GM18498 (cell line): ENCODE results near the gene VPS36.
"Not testable (repeated sequence)": the region's sequence is repeated elsewhere in the genome, so short reads cannot be mapped to it uniquely, and the experiment has no call there.

Source experiments
- ATAC-seq: cut with Tn5 transposase; IDR thresholded peaks from one replicate; pipeline ENCODE4 v1.9.1; 2021; ENCODE audit warnings: mild to moderate bottlenecking, moderate library complexity; ENCODE audit not compliant: unreplicated experiment

The VPS36 gene

GRCh38 chr13:52383366-52383765 is 67.1 kb downstream of the VPS36 start:
- no peak for ATAC-seq

GRCh38 chr13:52378312-52378711 is 72.1 kb downstream of the VPS36 start:
- no peak for ATAC-seq

DNA sequence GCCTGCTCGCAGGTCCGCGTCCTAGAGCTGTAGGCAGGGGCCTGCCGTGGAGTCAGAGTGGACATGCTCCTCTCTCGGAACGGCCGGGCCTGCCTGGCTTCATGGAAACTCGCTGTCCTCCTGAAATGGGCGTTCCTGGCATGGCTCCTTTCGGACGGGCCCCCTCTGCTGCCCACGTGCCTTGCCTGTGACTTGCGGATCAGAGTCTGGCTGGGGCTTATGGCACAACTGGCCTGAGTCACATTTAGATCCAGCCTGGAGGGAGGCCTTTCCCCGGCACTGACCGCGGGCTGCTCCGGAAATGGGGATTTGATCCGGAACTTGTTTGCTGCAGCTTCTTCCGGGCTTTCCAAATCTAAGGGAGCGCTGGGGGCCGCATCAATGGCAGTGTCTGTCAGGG is 72.5 kb downstream of the VPS36 start:
- ATAC-seq: no peak

DNA sequence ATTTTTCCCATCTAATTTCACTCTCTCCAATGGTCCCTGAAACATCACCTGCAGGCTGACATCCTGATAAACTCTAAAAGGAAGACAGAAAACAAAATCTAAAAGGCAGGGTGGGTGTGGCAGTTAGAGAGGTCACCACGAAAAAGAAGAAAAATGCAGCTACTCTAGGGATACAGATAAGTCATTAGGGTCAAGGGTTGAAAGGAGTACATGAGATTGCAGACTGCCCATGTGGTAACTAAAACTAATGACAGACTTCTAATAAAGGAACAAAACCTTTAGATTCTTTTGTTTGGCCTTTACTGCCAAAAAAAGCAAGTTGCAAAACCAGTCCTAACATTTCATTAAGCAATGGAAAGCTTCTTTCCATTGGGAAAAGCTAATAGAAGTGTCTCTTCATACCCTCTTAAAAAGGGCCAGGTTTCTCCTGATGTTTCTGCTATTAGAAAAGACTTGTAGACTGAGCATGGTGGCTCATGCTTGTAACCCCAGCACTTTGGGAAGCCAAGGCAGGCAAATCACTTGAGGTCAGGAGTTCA is 75.5 kb downstream of the VPS36 start:
- no peak for ATAC-seq

DNA sequence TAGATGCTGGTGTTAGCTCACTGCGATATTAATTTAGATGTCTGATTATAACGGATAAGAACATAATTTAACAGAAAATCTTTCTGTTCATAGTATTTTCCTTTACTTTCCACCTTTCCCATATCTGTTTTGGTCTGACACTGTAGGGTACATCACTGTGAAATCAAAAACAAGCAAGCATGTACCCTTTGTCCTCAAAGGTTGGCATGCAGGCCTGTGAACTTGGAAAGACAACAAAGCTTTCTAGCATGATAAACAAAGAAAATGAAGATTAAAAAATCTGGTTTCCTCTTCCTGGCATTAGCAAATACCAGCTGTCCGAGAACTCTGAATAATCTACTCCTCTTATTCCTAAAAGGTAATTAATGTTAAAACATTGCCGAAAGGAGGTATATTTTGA is 76.0 kb downstream of the VPS36 start:
- ATAC-seq: no peak

DNA sequence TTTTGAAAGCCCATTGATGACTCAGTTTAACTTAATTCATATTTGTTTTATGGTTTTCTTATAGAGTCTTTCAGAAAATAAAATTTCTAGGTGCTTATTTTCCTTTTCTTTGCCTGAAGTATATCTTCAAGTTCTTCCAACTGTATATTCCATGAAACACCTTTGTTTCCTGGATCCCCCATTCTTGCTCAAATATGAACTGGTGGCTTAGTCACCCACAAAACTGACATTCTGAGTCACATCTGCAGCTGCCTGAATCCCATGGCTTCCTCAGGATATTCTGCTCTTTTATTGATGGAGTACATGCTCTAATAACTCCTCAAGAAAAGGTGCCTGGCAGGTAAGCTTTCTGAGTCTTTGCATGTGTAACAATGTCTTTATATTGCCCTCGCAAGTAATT is 77.2 kb downstream of the VPS36 start:
- not testable (repeated sequence) for ATAC-seq

DNA sequence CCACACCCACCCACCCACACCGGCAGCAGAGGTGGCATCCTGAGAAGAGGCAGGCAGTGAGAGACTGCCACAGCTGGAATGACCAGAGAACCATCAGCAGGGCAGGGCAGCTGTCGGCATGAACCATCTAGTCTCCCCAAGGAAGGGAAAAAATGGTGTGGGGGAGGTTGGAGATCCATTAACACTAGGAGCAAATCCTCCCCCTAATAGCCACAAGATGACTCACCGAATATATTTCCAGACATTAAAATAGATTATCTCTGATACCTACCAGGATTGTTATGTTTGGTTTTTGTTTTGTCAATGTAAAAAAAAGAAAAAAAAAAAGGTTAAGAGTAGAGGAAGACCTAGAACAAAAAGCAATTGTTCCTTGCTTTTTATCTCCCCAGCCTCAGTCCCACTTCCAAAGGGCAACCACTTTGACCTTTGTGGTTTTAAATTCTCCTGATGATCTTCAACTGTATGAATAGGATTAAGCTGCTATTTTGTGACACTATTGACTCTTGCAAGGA is 78.6 kb downstream of the VPS36 start:
- no peak for ATAC-seq

GRCh38 chr13:52366291-52366690 is 84.1 kb downstream of the VPS36 start:
- no peak for ATAC-seq
